EL (cell line): Measurements from ENCODE around the gene ATP5IF1.

Experiments
- DNase-seq: peaks from one replicate; pipeline ENCODE4 v3.0.0-alpha.2; 2016

The ATP5IF1 gene

GRCh38 chr1:28235755-28236655 is at the start of gene ATP5IF1:
Gene ATP5IF1, plus strand, starts transcription at chr1:28236124. Its CDS starts 60 bp downstream, at chr1:28236184.
- peak; percentile 98 for DNase-seq

GRCh38 chr1:28190337-28190979 is 45.5 kb upstream of the ATP5IF1 start:
- DNase-seq: peak; percentile 29

- no peak for DNase-seq
Measured at GRCh38 chr1:28190996-28191645, 44.8 kb upstream of the ATP5IF1 start.

GRCh38 chr1:28193701-28194161 is 42.2 kb upstream of the ATP5IF1 start:
- no peak for DNase-seq

- no peak for DNase-seq
Measured at GRCh38 chr1:28194326-28195035, 41.4 kb upstream of the ATP5IF1 start.

GRCh38 chr1:28195780-28196179 is 40.1 kb upstream of the ATP5IF1 start:
- no peak for DNase-seq

- no peak for DNase-seq
Measured at GRCh38 chr1:28196330-28196729, 39.6 kb upstream of the ATP5IF1 start.

GRCh38 chr1:28197682-28198415 is 38.1 kb upstream of the ATP5IF1 start:
- no peak for DNase-seq

GRCh38 chr1:28199328-28200233 is 36.3 kb upstream of the ATP5IF1 start:
- DNase-seq: no peak

- DNase-seq: no peak
Measured at GRCh38 chr1:28200234-28200873, 35.6 kb upstream of the ATP5IF1 start.

DNA sequence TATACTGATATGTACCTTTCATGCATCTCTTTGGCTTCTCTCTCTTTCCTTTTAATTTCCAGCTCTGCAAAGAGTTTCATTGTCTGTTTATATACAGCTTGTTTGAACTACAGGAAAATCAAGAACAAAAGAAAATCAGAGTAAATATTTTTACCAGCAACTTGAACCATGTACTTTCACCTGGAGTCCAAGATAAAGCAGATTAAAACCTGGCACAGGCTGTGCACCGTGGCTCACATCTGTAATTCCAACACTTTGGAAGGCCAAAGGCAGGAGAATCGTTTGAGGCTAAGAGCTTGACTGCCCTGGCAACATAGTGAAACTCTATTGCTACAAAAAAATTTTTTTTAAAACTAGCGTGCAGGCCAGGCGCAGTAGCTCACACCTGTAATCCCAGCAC is 30.7 kb upstream of the ATP5IF1 start:
- no peak for DNase-seq

DNA sequence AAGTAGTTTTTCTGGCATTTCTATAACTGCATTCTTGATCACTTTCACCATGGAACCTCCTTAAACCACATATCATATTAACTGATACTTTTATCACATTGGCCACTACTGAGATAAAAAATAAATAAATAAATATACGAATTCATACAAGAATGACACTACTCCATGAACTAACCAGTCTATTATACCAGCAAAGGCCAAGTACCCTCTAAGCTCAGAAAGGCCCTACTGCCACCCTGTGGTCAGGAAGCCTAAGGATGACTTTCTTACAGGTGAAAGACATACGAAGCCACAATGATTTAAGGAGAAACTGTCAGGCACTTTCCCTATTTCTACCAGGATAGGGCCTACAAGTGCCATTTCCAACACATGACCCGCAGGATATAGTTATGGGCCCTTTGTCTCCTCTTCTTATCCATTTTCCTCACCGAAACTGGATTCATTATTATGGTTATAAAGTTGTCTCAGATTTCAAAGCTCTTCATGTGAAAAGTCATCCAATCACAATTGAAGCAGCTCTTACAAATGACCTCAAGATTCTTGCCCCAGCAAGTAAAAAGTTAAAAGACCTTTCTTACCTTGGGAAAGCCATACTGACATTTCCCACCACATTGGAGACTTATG is 27.0 kb upstream of the ATP5IF1 start:
- DNase-seq: peak; percentile 62

DNA sequence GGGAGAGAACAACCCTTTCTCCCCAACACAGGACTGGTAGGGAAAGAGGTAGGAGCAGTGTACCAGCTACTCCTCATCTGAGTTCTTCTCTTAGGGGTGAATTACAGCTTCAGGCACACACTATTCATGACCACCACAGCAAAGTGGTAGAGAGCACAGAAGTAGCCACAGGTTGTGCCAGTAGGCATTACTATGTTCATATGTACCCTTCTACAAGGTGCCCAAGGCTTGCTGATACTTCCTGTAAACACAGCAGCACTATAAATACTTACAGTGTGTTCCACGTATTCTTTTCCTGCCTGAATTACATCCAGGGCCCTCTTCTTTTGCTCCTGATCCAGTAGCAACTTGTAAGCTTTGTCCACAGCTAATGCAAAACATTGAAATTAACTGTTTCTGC is 26.2 kb upstream of the ATP5IF1 start:
- DNase-seq: no peak

- no peak for DNase-seq
Measured at GRCh38 chr1:28213315-28213714, 22.6 kb upstream of the ATP5IF1 start.

DNA sequence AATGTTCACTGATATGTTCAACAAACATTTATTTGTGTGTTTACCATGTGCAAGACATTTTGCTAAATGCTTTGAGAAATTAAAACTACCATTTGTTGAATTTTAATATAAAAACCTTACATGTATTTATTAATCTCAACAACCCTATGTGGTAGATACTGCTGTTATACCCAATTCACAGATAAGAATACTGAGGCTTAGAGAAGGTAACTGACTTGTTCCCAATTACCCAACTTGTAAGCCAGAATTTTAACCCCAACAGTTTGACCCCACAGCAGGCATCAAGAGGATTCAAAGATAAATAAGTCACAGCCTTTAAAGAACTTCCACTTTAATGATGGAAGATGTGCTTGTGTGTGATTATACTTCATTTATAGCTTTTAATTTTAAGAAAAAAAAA is 6.8 kb upstream of the ATP5IF1 start:
- DNase-seq: no peak

- peak; percentile 27 for DNase-seq
Measured at GRCh38 chr1:28229996-28230395, 5.9 kb upstream of the ATP5IF1 start.

GRCh38 chr1:28232558-28233263 is 3.2 kb upstream of the ATP5IF1 start, which contains the start of gene DNAJC8:
Gene DNAJC8, minus strand, starts transcription at chr1:28233029. Its CDS starts 31 bp downstream, at chr1:28232998.
- peak; percentile 89 for DNase-seq

GRCh38 chr1:28233264-28233606 is 2.7 kb upstream of the ATP5IF1 start:
- DNase-seq: no peak

GRCh38 chr1:28236656-28237322 is 865 bp downstream of the ATP5IF1 start:
- DNase-seq: no peak
